ENCODE results near the gene GPX6.
"Not testable (repeated sequence)": the region's sequence is repeated elsewhere in the genome, so short reads cannot be mapped to it uniquely, and the experiment has no call there.

GPX6 gene

DNA sequence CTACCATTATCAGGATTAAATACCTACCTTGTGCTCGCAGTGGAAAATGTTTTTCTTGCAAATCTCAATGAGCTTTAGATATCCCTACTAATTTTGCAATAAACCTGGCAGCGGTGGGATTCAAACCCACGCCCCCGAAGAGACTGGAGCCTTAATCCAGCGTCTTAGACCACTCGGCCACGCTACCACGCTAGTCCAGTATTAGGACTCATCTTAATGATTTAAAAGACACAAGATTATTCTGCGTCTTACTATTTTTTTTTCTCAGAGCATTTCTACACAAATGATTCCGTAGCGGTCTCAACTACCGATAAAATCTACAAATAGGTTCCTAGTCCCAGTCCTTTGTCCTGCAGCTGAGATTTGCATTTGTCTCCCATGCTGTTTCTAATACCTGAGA, 37.1 kb downstream of the GPX6 start:
- DNase-seq: no peak

GRCh38 chr6:28474441-28475219, 41.0 kb downstream of the GPX6 start:
- peak; percentile 32 for DNase-seq

DNA sequence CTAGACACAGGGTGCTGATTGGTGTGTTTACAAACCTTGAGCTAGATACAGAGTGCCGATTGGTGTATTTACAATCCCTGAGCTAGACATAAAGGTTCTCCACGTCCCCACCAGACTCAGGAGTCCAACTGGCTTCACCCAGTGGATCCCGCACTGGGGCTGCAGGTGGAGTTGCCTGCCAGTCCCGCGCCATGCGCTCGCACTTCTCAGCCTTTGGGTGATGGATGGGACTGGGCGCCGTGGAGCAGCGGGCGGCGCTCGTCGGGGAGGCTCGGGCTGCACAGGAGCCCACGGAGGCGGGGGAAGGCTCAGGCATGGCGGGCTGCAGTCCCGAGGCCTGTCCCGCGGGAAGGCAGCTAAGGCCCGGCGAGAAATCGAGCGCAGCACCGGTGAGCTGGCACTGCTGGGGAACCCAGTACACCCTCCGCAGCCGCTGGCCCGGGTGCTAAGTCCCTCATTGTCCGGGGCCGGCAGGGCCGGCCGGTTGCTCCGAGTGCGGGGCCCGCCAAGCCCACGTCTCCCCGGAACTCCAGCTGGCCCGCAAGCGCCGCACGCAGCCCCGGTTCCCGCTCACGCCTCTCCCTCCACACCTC, 46.3 kb downstream of the GPX6 start:
- DNase-seq: not testable (repeated sequence)

- DNase-seq: no peak
These were observed 47.5 kb downstream of the GPX6 start for GRCh38 chr6:28468056-28468455.

DNA sequence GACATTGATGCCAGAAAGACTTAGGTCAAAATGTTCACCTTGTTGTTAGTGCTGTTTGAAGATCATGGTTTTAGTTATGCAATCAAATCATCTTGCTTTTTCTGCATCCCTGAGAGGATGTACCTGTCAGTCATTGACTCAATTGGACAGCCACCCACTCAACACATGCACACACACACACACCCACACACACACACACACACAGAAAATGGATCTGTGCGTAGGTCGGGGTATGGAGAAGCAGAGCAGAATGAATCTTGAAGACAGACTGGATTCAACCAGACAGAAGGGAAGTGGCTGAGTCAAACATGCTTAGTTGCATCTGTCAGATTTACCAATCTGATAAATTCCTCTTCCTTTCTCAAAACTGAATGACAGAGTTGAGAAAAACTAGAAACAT, 53.2 kb downstream of the GPX6 start:
- no peak for DNase-seq

DNA sequence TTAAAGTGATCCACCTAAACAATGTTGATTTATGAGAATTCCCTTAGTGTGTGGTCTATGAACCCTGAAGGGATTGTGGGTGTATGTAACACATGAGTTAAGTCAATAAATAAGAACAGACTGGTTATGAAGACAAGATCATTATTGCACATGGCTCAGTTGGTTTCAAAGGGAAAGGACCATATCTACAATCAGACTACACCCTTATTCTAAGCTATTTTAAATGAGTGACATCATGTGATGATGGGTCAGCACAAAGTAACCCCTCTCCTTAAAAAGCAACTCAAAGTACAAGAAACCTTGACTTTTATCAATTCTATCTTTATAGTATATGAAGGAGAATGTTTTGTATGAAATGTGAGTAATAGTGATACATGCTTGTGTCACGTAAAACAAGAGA, 57.0 kb downstream of the GPX6 start:
- no peak for DNase-seq

Measured in COR-L47 (cell line).